ENCODE data around the gene LLGL1. TPM values are rescaled to one million over a fixed set of nuclear protein-coding genes. Genes with fewer than 3 reads are reported as not detected.

The LLGL1 gene
- total and polyA plus RNA-seq, 9 donors, result 2.5 to 28.0 (median 21.6) TPM

GRCh38 chr17:18262641-18263040 lies 37.2 kb downstream of the LLGL1 start:
- Histone ChIP-seq H3K27me3 (no peaks in the 10 kb centered on the region), H3K4me3 (no peak overlapping the region), H3K9me3 (no peaks in the 10 kb centered on the region), H3K27ac (no peak overlapping the region), H3K4me1 (ENCODE audit: insufficient read depth) (peaks cover 13% of the 10 kb centered on the region), H3K36me3 (no peaks in the 10 kb centered on the region)
- TF ChIP-seq EP300 (IDR thresholded peaks at IDR 0.05) (no peak), CTCF (IDR thresholded peaks at IDR 0.05) (no peak)
- intact Hi-C loops (cut with DNase I), result no loop called here
- DNase-seq, result no peak
- 78 to 81% (median 79%) methylated on average over 12 of the region's 12 CpGs for WGBS, 3 donors

GRCh38 chr17:18263885-18264682 lies 38.6 kb downstream of the LLGL1 start:
- intact Hi-C loops (cut with DNase I), result no loop called here

GRCh38 chr17:18267366-18267765 lies 41.9 kb downstream of the LLGL1 start:
- Histone ChIP-seq H3K27me3 (no peaks in the 10 kb centered on the region), H3K9me3 (no peaks in the 10 kb centered on the region), H3K4me1 (ENCODE audit: insufficient read depth) (no peaks in the 10 kb centered on the region), H3K27ac (no peak overlapping the region), H3K4me3 (no peak overlapping the region), H3K36me3 (no peaks in the 10 kb centered on the region)
- intact Hi-C loops (cut with DNase I), result no loop called here
- TF ChIP-seq CTCF (IDR thresholded peaks at IDR 0.05) (no peak), POLR2A (IDR thresholded peaks at IDR 0.05) (no peak), EP300 (IDR thresholded peaks at IDR 0.05) (no peak)
- WGBS, 3 donors, result 74 to 88% (median 77%) methylated on average over 10 of the region's 10 CpGs
- no peak for DNase-seq

More at GRCh38 chr17:18263885-18264682, 38.6 kb downstream of the LLGL1 start:
- no peak overlapping the region for H3K27ac ChIP-seq
- H3K4me3 ChIP-seq, result no peak overlapping the region
- H3K36me3 ChIP-seq, result no peaks in the 10 kb centered on the region
- WGBS, 3 donors, result 87 to 89% (median 88%) methylated on average over 34 to 50 of the region's 50 CpGs
- no peaks in the 10 kb centered on the region for H3K9me3 ChIP-seq
- H3K4me1 ChIP-seq (ENCODE audit: insufficient read depth), result peaks cover 9% of the 10 kb centered on the region
- DNase-seq, result no peak
- TF ChIP-seq CTCF (IDR thresholded peaks at IDR 0.05) (no peak), POLR2A (IDR thresholded peaks at IDR 0.05) (no peak), EP300 (IDR thresholded peaks at IDR 0.05) (no peak)
- H3K27me3 ChIP-seq, result no peaks in the 10 kb centered on the region

GRCh38 chr17:18267927-18268711 lies 42.7 kb downstream of the LLGL1 start:
- H3K27me3 ChIP-seq, result no peaks in the 10 kb centered on the region
- no peak overlapping the region for H3K4me3 ChIP-seq
- H3K9me3 ChIP-seq, result no peaks in the 10 kb centered on the region
- no peak overlapping the region for H3K27ac ChIP-seq
- TF ChIP-seq EP300 (IDR thresholded peaks at IDR 0.05), result no peak
- TF ChIP-seq CTCF (IDR thresholded peaks at IDR 0.05), result no peak
- TF ChIP-seq POLR2A (IDR thresholded peaks at IDR 0.05), result no peak
- no peak for DNase-seq
- intact Hi-C loops (cut with DNase I), result no loop called here
- no peaks in the 10 kb centered on the region for H3K4me1 ChIP-seq (ENCODE audit: insufficient read depth)
- no peaks in the 10 kb centered on the region for H3K36me3 ChIP-seq
- 31 to 35% (median 31%) methylated on average over 14 of the region's 14 CpGs for WGBS, 3 donors
